ENCODE measurements around the gene RANBP9. TPM values are rescaled to one million over a fixed set of nuclear protein-coding genes. Genes with fewer than 3 reads are reported as not detected.

The RANBP9 gene
- total RNA-seq, 2 donors from 2014 or later: 43.7 to 45.4 TPM

DNA sequence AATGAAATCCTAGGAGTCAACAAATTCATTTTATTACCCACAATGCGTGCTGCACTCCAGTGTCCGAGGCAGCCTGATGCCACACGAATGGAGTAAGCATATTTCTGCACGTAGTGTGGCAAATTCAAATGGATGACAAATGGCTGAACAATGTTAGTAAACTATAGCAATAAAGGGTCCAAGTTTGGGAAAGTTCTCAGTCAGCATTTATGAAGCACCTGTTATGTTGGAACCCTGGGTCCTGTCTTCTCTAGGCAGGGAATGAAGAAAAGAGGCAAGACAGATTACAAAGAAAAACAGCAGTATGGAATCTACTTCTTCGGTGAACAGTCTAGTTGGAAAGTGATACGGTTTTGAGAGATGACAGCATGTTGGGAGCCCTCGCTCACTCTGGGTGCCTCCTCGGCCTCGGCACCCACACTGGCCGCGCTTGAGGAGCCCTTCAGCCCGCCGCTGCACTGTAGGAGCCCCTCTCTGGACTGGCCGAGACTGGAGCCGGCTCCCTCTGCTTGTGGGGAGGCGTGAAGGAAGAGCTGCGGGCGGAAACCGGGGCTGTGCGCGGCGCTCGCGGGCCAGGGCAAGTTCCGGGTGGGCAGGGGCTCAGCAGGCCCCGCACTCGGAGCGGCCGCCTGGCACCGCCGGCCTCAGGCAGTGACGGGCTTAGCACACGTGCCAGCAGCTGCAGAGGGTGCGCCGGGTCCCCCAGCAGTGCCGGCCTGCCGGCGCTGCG is 4.8 kb upstream of the RANBP9 start:
- Histone ChIP-seq H3K27ac (ENCODE audit: low read depth, low read length) (no peak overlapping the region), H3K36me3 (ENCODE audit: control insufficient read depth, insufficient read depth, low read length) (no peaks in the 10 kb centered on the region), H3K4me1 (ENCODE audit: control insufficient read depth, insufficient read depth, low read length) (no peaks in the 10 kb centered on the region), H3K9me3 (ENCODE audit: control insufficient read depth, low read length) (peaks cover 13% of the 10 kb centered on the region), H3K9ac (ENCODE audit: extremely low read depth, low read length, poor library complexity, severe bottlenecking) (no peak overlapping the region), H3K4me3 (ENCODE audit: low read length) (no peak overlapping the region), H3K27me3 (ENCODE audit: control insufficient read depth, insufficient read depth, low read length, poor library complexity, severe bottlenecking) (no peaks in the 10 kb centered on the region)
- peaks cover 2% of the 10 kb centered on the region for H3K27me3 Mint-ChIP-seq (ENCODE audit: insufficient read depth)
- TF ChIP-seq, protein P1, sequence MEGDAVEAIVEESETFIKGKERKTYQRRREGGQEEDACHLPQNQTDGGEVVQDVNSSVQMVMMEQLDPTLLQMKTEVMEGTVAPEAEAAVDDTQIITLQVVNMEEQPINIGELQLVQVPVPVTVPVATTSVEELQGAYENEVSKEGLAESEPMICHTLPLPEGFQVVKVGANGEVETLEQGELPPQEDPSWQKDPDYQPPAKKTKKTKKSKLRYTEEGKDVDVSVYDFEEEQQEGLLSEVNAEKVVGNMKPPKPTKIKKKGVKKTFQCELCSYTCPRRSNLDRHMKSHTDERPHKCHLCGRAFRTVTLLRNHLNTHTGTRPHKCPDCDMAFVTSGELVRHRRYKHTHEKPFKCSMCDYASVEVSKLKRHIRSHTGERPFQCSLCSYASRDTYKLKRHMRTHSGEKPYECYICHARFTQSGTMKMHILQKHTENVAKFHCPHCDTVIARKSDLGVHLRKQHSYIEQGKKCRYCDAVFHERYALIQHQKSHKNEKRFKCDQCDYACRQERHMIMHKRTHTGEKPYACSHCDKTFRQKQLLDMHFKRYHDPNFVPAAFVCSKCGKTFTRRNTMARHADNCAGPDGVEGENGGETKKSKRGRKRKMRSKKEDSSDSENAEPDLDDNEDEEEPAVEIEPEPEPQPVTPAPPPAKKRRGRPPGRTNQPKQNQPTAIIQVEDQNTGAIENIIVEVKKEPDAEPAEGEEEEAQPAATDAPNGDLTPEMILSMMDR (conservative IDR thresholded peaks at IDR 0.05): no peak
- H3K9me3 Mint-ChIP-seq: peaks cover 25% of the 10 kb centered on the region
- H3K27ac Mint-ChIP-seq: no peak overlapping the region
- WGBS, 2 experiments (ENCODE audit: insufficient coverage in 1 of 2, insufficient read length in 1 of 2): 93 to 97% methylated on average over 23 to 39 of the region's 39 CpGs
- H3K36me3 Mint-ChIP-seq (ENCODE audit: low read depth): no peaks in the 10 kb centered on the region
- DNase-seq: no peak
- H3K4me1 Mint-ChIP-seq: peaks cover 7% of the 10 kb centered on the region
- H3K4me3 Mint-ChIP-seq: no peak overlapping the region

DNA sequence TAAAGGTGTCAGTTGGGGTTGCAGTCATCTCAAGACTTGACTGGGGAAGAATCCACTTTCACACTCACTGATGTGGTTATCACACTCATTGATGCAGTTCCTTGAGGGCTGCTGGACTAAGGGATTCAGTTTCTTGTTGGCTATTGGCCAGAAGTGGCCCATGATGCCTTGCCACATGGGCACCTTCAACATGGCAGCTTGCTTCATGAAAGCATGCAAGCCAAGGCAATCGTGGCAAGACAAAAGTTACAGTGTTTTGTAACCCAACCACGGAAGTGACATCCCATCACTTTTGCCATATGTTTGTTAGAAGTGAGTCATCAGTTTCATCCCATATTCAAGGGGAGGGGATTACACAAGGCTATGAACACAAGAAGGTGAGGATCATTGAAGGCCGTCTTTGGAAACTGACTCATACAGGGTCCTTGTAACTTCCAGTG is 3.8 kb upstream of the RANBP9 start:
- Histone ChIP-seq H3K9ac (ENCODE audit: extremely low read depth, low read length, poor library complexity, severe bottlenecking) (no peak overlapping the region), H3K27me3 (ENCODE audit: control insufficient read depth, insufficient read depth, low read length, poor library complexity, severe bottlenecking) (no peaks in the 10 kb centered on the region), H3K9me3 (ENCODE audit: control insufficient read depth, low read length) (peaks cover 13% of the 10 kb centered on the region), H3K4me1 (ENCODE audit: control insufficient read depth, insufficient read depth, low read length) (no peaks in the 10 kb centered on the region), H3K36me3 (ENCODE audit: control insufficient read depth, insufficient read depth, low read length) (no peaks in the 10 kb centered on the region), H3K27ac (ENCODE audit: low read depth, low read length) (no peak overlapping the region), H3K4me3 (ENCODE audit: low read length) (no peak overlapping the region)
- Mint-ChIP-seq H3K27ac (no peak overlapping the region), H3K4me1 (peaks cover 7% of the 10 kb centered on the region), H3K27me3 (ENCODE audit: insufficient read depth) (peaks cover 2% of the 10 kb centered on the region), H3K4me3 (no peak overlapping the region), H3K9me3 (peaks cover 25% of the 10 kb centered on the region), H3K36me3 (ENCODE audit: low read depth) (no peaks in the 10 kb centered on the region)
- 70 to 88% methylated on average over 2 to 3 of the region's 3 CpGs for WGBS, 2 experiments (ENCODE audit: insufficient coverage in 1 of 2, insufficient read length in 1 of 2)
- no peak for DNase-seq
- TF ChIP-seq, protein P1 (conservative IDR thresholded peaks at IDR 0.05): no peak

DNA sequence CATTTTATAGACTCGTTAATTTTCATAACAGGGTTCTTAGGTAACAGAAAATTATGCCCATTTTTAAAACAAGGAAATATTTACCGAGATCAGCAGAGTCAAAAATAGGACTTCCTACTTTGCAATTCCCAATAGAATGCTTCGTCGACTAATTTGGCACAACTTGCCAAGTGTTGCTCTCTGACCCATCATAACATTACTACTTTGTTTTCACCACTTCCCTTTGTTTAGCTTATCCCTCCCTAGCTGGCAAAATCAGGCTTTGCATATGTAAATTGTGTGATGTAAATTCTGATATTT is 914 bp upstream of the RANBP9 start:
- no peaks in the 10 kb centered on the region for H3K36me3 Mint-ChIP-seq (ENCODE audit: low read depth)
- no peaks in the 10 kb centered on the region for H3K27me3 Mint-ChIP-seq (ENCODE audit: insufficient read depth)
- no peaks in the 10 kb centered on the region for H3K36me3 ChIP-seq (ENCODE audit: control insufficient read depth, insufficient read depth, low read length)
- TF ChIP-seq, protein P1 (conservative IDR thresholded peaks at IDR 0.05): no peak
- H3K4me1 Mint-ChIP-seq: peaks cover 32% of the 10 kb centered on the region
- H3K9ac ChIP-seq (ENCODE audit: extremely low read depth, low read length, poor library complexity, severe bottlenecking): peak overlapping the region; percentile 71
- H3K9me3 ChIP-seq (ENCODE audit: control insufficient read depth, low read length): peaks cover 10% of the 10 kb centered on the region
- no peaks in the 10 kb centered on the region for H3K4me1 ChIP-seq (ENCODE audit: control insufficient read depth, insufficient read depth, low read length)
- no peaks in the 10 kb centered on the region for H3K27me3 ChIP-seq (ENCODE audit: control insufficient read depth, insufficient read depth, low read length, poor library complexity, severe bottlenecking)
- peak overlapping the region; percentile 94 for H3K27ac Mint-ChIP-seq
- peak overlapping the region; percentile 93 for H3K27ac ChIP-seq (ENCODE audit: low read depth, low read length)
- peak overlapping the region; percentile 94 for H3K4me3 ChIP-seq (ENCODE audit: low read length)
- WGBS, 2 experiments (ENCODE audit: insufficient coverage in 1 of 2, insufficient read length in 1 of 2): 38 to 44% methylated on average over 3 to 4 of the region's 4 CpGs
- DNase-seq: no peak
- peak overlapping the region; percentile 82 for H3K4me3 Mint-ChIP-seq
- peaks cover 17% of the 10 kb centered on the region for H3K9me3 Mint-ChIP-seq

Data from endodermal cell (in vitro differentiated cells).